ENCODE measurements around the gene LYPD6B. TPM values are rescaled to one million over a fixed set of nuclear protein-coding genes. Genes with fewer than 3 reads are reported as not detected.

Gene LYPD6B
- total and polyA plus RNA-seq, 2 donors: 0.24 to 1.4 TPM

DNA sequence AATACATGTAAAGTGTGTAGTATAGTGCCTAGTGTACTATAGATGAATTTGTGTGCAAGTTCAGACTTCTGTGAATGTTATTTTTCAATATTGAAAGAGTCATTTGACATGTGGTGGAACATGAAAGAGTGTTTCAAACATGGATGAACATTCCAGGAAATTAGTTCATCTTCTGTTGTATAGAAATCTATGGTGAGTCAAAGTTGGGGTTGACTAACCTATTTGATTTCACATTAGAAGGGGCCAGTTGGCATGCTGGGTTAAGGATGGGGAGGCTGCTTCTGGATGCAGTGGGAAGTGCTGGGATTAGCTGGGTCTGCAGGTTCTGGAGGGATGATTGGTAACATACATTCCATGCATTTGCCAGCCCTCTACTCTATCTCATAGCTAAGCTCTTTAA, 50.6 kb downstream of the LYPD6B start:
- no peak overlapping the region for H3K27ac ChIP-seq (ENCODE audit: low read depth in 1 of 2, low read length in 1 of 2)
- H3K4me1 ChIP-seq (ENCODE audit: control insufficient read depth in 2 of 2, insufficient read depth in 2 of 2, low read length in 2 of 2): no peaks in the 10 kb centered on the region
- H3K36me3 ChIP-seq (ENCODE audit: control insufficient read depth in 2 of 2, insufficient read depth in 2 of 2, low read length in 1 of 2): no peaks in the 10 kb centered on the region
- no peaks in the 10 kb centered on the region for H3K9me3 ChIP-seq (ENCODE audit: control insufficient read depth in 2 of 2, insufficient read depth in 1 of 2, low read length in 1 of 2)
- no peak for DNase-seq (ENCODE audit: low read depth in 6 of 9, low spot score in 9 of 9)
- peaks cover 0 to 2% of the 10 kb centered on the region in 2 donors for H3K27me3 ChIP-seq (ENCODE audit: control insufficient read depth in 2 of 2, insufficient read depth in 1 of 2, low read length in 1 of 2)
- H3K4me3 ChIP-seq (ENCODE audit: low read length in 2 of 2): no peak overlapping the region

DNA sequence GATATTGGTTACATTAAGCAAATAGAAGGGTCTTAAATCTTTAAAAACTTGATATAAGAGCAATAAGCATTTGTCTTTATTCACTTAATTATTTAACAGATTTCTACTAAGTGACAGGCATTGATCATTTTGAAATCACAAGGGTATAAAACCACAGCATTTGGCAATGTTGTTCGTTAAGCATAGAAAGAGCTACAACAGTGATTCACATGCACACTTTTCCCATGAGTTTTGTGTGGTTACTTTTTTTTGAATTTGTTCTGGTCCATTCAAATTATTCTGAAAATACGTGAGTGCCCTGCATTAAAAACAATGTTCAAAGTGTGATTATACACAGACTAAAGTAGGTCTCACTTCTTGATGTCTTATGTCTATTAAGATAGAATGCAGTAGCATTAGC, 52.2 kb downstream of the LYPD6B start:
- Histone ChIP-seq H3K4me3 (ENCODE audit: low read length in 2 of 2) (no peak overlapping the region), H3K4me1 (ENCODE audit: control insufficient read depth in 2 of 2, insufficient read depth in 2 of 2, low read length in 2 of 2) (no peaks in the 10 kb centered on the region), H3K27me3 (ENCODE audit: control insufficient read depth in 2 of 2, insufficient read depth in 1 of 2, low read length in 1 of 2) (peaks cover 0 to 2% of the 10 kb centered on the region in 2 donors), H3K27ac (ENCODE audit: low read depth in 1 of 2, low read length in 1 of 2) (no peak overlapping the region), H3K9me3 (ENCODE audit: control insufficient read depth in 2 of 2, insufficient read depth in 1 of 2, low read length in 1 of 2) (no peaks in the 10 kb centered on the region), H3K36me3 (ENCODE audit: control insufficient read depth in 2 of 2, insufficient read depth in 2 of 2, low read length in 1 of 2) (no peaks in the 10 kb centered on the region)
- 93% methylated on average over 2 of the region's 2 CpGs for WGBS
- DNase-seq (ENCODE audit: low read depth in 6 of 9, low spot score in 9 of 9): no peak

DNA sequence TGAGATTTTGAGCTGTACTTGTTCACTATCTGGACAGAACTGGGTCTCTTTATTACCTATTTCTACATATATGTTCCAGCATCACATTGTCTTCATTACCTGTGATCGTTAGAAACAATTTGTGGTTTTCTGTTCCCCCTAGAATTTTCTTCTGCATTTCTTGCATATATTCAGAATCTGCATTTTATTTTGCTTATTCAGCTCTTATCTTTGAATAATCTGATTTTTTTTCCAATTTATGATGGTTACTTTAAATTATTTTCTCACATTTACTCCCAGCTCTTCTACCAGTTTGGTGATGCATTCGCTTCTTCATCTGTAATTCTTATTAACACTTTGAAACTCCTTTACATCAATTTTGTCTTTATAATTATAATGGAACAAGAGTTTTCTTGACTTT, 55.1 kb downstream of the LYPD6B start:
- no peak for DNase-seq (ENCODE audit: low read depth in 6 of 9, low spot score in 9 of 9)
- no peak overlapping the region for H3K4me3 ChIP-seq (ENCODE audit: low read length in 2 of 2)
- no peaks in the 10 kb centered on the region for H3K36me3 ChIP-seq (ENCODE audit: control insufficient read depth in 2 of 2, insufficient read depth in 2 of 2, low read length in 1 of 2)
- peaks cover 0 to 2% of the 10 kb centered on the region in 2 donors for H3K27me3 ChIP-seq (ENCODE audit: control insufficient read depth in 2 of 2, insufficient read depth in 1 of 2, low read length in 1 of 2)
- H3K27ac ChIP-seq (ENCODE audit: low read depth in 1 of 2, low read length in 1 of 2): no peak overlapping the region
- no peaks in the 10 kb centered on the region for H3K9me3 ChIP-seq (ENCODE audit: control insufficient read depth in 2 of 2, insufficient read depth in 1 of 2, low read length in 1 of 2)
- H3K4me1 ChIP-seq (ENCODE audit: control insufficient read depth in 2 of 2, insufficient read depth in 2 of 2, low read length in 2 of 2): no peaks in the 10 kb centered on the region
- WGBS: 97% methylated on average over 2 of the region's 2 CpGs

DNA sequence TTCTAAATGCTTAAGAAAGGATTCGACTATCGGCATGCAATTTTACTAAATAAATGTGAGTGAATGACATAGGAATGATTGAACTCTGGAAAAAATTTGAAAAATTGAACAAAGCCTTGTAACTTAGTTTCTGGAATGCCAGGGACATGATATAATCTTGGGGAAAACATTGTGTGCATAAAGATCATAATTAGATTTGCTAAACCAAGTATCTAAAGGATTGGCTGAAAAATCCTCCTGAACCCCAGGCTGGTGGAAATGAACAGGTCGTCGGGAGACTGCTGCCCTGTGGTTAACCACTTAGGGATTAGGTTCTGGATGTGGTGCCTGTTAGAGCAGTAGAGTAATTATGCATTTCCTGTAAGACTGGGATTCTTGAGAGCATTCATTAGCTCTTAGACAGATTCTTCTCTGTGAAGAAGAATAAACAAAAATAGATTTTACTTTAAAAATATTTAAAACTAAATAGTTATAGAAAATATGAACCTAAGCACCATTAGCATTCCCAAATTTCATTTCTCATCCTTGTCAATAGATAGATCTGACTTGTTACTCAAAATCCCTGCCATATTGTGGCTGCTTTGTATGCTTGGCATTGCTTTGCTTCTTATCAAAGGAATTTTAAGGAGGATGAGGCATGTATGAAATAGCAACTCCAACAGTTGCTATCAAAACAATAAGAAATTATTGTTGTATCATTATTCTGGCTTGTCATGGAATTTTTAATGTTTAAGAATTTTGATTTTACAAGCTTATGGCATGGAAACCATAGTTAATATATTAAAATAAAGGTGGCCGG, 55.9 kb downstream of the LYPD6B start:
- no peak overlapping the region for H3K4me3 ChIP-seq (ENCODE audit: low read length in 2 of 2)
- H3K27me3 ChIP-seq (ENCODE audit: control insufficient read depth in 2 of 2, insufficient read depth in 1 of 2, low read length in 1 of 2): no peaks in the 10 kb centered on the region
- WGBS: 77% methylated on average over 5 of the region's 5 CpGs
- no peak for DNase-seq (ENCODE audit: low read depth in 6 of 9, low spot score in 9 of 9)
- no peaks in the 10 kb centered on the region for H3K4me1 ChIP-seq (ENCODE audit: control insufficient read depth in 2 of 2, insufficient read depth in 2 of 2, low read length in 2 of 2)
- no peaks in the 10 kb centered on the region for H3K36me3 ChIP-seq (ENCODE audit: control insufficient read depth in 2 of 2, insufficient read depth in 2 of 2, low read length in 1 of 2)
- H3K27ac ChIP-seq (ENCODE audit: low read depth in 1 of 2, low read length in 1 of 2): no peak overlapping the region
- no peaks in the 10 kb centered on the region for H3K9me3 ChIP-seq (ENCODE audit: control insufficient read depth in 2 of 2, insufficient read depth in 1 of 2, low read length in 1 of 2)

DNA sequence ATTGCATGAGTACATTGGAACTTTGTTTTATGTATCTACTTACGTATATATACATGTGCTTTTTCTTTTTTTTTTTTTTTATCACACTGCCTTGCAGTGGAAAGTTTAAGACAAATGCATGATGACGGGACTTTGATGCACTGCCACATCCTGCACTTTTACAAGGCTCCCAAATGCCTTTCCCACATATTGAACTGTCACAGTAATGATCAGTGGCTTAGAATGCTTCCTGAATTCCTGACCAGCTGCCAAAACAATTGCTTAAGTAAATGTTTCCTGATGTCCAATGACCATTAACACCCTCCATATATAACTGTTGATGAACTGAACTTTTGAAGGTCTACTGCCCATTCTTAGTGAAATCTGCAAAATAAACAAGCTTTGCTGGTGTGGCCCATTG, 60.2 kb downstream of the LYPD6B start:
- no peaks in the 10 kb centered on the region for H3K9me3 ChIP-seq (ENCODE audit: control insufficient read depth in 2 of 2, insufficient read depth in 1 of 2, low read length in 1 of 2)
- H3K4me3 ChIP-seq (ENCODE audit: low read length in 2 of 2): no peak overlapping the region
- no peaks in the 10 kb centered on the region for H3K4me1 ChIP-seq (ENCODE audit: control insufficient read depth in 2 of 2, insufficient read depth in 2 of 2, low read length in 2 of 2)
- no peak for DNase-seq (ENCODE audit: low read depth in 6 of 9, low spot score in 9 of 9)
- 92% methylated on average over 2 of the region's 2 CpGs for WGBS
- H3K36me3 ChIP-seq (ENCODE audit: control insufficient read depth in 2 of 2, insufficient read depth in 2 of 2, low read length in 1 of 2): no peaks in the 10 kb centered on the region
- H3K27ac ChIP-seq (ENCODE audit: low read depth in 1 of 2, low read length in 1 of 2): no peak overlapping the region
- H3K27me3 ChIP-seq (ENCODE audit: control insufficient read depth in 2 of 2, insufficient read depth in 1 of 2, low read length in 1 of 2): no peaks in the 10 kb centered on the region

DNA sequence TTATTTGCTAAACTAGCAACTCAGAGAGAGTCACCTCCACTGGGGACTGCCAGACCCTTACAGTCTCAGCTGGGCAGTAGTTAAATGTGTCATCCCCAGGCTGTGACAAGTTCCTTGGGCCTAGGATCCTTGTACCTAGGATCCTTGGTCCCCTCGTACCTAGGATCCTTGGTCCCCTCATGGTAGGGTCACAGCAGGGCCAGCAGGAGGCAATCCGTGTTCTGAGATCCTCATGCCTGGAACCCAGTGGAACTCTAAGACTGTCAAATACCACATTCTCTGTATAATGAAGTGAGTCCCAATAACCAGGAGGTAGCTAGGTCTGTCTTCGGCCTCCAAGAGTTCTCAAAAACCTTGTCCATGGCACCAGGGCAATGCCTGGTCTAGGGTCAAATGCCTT, 60.8 kb downstream of the LYPD6B start:
- DNase-seq (ENCODE audit: low read depth in 6 of 9, low spot score in 9 of 9): no peak
- 80% methylated on average over 3 of the region's 3 CpGs for WGBS
- no peak overlapping the region for H3K27ac ChIP-seq (ENCODE audit: low read depth in 1 of 2, low read length in 1 of 2)

DNA sequence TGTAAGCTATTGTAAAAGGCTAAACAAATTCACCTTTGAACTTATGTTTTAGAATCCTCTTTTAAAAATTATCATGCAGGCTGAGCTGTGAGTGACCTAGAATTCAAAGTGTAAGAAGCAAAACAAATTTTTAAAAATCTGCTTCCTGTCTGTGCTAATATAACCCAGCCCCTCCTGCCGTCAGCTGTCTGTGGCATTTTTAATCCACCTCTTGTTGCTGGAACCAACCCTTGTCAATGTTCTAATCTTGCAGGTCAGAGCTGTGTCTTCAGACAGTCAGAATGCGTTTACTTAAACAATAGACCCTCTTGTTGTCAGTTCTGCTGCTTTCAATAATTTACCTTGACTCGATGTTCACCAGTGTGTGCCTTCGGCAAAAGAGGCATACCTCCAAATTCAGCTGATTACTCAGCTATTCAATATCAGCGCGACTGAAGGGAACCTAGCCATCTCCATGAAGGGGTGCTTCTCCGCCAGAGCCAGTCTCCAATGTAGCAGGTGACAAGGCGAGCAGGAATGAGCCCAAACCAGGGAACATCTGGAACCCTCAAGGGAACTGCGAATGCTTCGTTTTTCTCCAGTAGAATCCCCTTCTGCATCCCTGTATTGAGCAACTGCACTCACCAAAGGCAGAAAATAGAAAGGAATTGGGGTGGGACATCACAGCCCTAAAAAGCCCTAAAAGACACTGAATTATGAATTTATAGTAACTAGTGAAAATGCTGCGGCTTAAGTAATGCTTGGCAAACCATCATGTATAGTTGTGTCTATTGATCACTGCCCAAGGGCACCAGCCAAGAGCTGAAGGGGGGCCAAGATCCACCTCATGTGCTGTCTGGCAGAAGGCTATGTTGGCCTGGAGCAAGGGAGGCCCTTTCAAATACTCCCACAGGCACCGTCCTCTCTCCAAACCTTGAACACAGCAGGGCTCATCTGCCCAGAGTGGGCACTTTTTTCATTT, 62.5 kb downstream of the LYPD6B start:
- no peaks in the 10 kb centered on the region for H3K36me3 ChIP-seq (ENCODE audit: control insufficient read depth in 2 of 2, insufficient read depth in 2 of 2, low read length in 1 of 2)
- 87% methylated on average over 12 of the region's 12 CpGs for WGBS
- DNase-seq (ENCODE audit: low read depth in 6 of 9, low spot score in 9 of 9): no peak

More for the DNA sequence above, 60.8 kb downstream of the LYPD6B start:
- Histone ChIP-seq H3K4me1 (ENCODE audit: control insufficient read depth in 2 of 2, insufficient read depth in 2 of 2, low read length in 2 of 2) (no peaks in the 10 kb centered on the region), H3K4me3 (ENCODE audit: low read length in 2 of 2) (no peak overlapping the region), H3K9me3 (ENCODE audit: control insufficient read depth in 2 of 2, insufficient read depth in 1 of 2, low read length in 1 of 2) (no peaks in the 10 kb centered on the region), H3K27me3 (ENCODE audit: control insufficient read depth in 2 of 2, insufficient read depth in 1 of 2, low read length in 1 of 2) (no peaks in the 10 kb centered on the region), H3K36me3 (ENCODE audit: control insufficient read depth in 2 of 2, insufficient read depth in 2 of 2, low read length in 1 of 2) (no peaks in the 10 kb centered on the region)

DNA sequence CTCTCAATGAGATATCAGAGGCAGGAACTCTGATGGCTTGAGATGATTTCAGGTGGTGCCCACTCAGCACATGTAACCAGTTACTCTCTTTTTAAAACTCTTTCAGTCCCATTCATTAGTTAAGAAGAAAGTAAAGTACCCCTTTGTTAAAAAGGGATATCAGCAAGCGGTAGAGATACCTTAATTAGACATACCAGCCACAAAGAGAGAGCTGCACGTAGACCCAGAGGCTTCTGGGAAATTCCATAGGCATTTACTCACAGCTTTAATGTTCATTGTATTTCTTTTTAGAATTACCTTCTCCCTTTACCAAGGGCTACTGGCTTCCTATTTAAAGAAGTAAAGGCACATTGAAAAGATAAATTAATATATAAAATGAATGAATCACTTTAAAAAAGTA, 63.3 kb downstream of the LYPD6B start:
- no peak for DNase-seq (ENCODE audit: low read depth in 6 of 9, low spot score in 9 of 9)
- no peak overlapping the region for H3K27ac ChIP-seq (ENCODE audit: low read depth in 1 of 2, low read length in 1 of 2)
- no peaks in the 10 kb centered on the region for H3K27me3 ChIP-seq (ENCODE audit: control insufficient read depth in 2 of 2, insufficient read depth in 1 of 2, low read length in 1 of 2)
- no peaks in the 10 kb centered on the region for H3K4me1 ChIP-seq (ENCODE audit: control insufficient read depth in 2 of 2, insufficient read depth in 2 of 2, low read length in 2 of 2)
- no peaks in the 10 kb centered on the region for H3K9me3 ChIP-seq (ENCODE audit: control insufficient read depth in 2 of 2, insufficient read depth in 1 of 2, low read length in 1 of 2)
- no peaks in the 10 kb centered on the region for H3K36me3 ChIP-seq (ENCODE audit: control insufficient read depth in 2 of 2, insufficient read depth in 2 of 2, low read length in 1 of 2)
- WGBS: 93% methylated on average over 2 of the region's 2 CpGs
- no peak overlapping the region for H3K4me3 ChIP-seq (ENCODE audit: low read length in 2 of 2)

More for the DNA sequence above, 62.5 kb downstream of the LYPD6B start:
- Histone ChIP-seq H3K27ac (ENCODE audit: low read depth in 1 of 2, low read length in 1 of 2) (no peak overlapping the region), H3K9me3 (ENCODE audit: control insufficient read depth in 2 of 2, insufficient read depth in 1 of 2, low read length in 1 of 2) (no peaks in the 10 kb centered on the region), H3K4me1 (ENCODE audit: control insufficient read depth in 2 of 2, insufficient read depth in 2 of 2, low read length in 2 of 2) (no peaks in the 10 kb centered on the region), H3K27me3 (ENCODE audit: control insufficient read depth in 2 of 2, insufficient read depth in 1 of 2, low read length in 1 of 2) (no peaks in the 10 kb centered on the region), H3K4me3 (ENCODE audit: low read length in 2 of 2) (no peak overlapping the region)

DNA sequence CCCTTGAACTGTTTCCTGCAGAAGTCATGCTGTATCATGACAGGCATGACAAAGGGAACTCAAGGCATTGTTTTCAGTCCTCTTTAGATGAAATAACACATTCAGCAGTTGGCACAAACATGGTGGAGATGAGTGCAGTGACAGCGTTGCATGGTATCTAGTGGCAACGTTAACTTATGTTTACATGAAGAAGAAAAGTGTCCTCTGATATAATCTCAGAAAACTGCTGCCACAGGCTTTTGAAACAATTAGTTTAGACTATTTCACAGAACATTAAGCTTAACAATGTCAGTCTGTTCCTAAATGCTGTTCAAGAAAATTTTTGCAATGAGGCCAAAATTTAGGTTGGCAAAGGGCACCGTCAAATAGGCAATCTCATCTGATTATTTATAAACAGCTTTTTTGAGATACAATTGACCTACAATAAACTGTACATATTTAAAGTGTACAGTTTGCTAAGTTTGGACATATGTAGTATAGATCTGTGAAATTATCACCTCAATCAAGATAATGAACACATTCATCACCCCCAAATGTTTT, 64.7 kb downstream of the LYPD6B start:
- Histone ChIP-seq H3K9me3 (ENCODE audit: control insufficient read depth in 2 of 2, insufficient read depth in 1 of 2, low read length in 1 of 2) (no peaks in the 10 kb centered on the region), H3K4me1 (ENCODE audit: control insufficient read depth in 2 of 2, insufficient read depth in 2 of 2, low read length in 2 of 2) (no peaks in the 10 kb centered on the region), H3K27ac (ENCODE audit: low read depth in 1 of 2, low read length in 1 of 2) (no peak overlapping the region), H3K27me3 (ENCODE audit: control insufficient read depth in 2 of 2, insufficient read depth in 1 of 2, low read length in 1 of 2) (no peaks in the 10 kb centered on the region), H3K36me3 (ENCODE audit: control insufficient read depth in 2 of 2, insufficient read depth in 2 of 2, low read length in 1 of 2) (no peaks in the 10 kb centered on the region), H3K4me3 (ENCODE audit: low read length in 2 of 2) (no peak overlapping the region)
- no peak for DNase-seq (ENCODE audit: low read depth in 6 of 9, low spot score in 9 of 9)
- WGBS: 96% methylated on average over 3 of the region's 3 CpGs
